Measurements from ENCODE around the gene PHACTR4. TPM values are rescaled to one million over a fixed set of nuclear protein-coding genes. Genes with fewer than 3 reads are reported as not detected.
A peak's percentile ranks its signal among the peaks of the same experiment; 100 is the strongest.

Gene PHACTR4
- total RNA-seq, 1 donor from 2014 or later, result 50.3 TPM

DNA sequence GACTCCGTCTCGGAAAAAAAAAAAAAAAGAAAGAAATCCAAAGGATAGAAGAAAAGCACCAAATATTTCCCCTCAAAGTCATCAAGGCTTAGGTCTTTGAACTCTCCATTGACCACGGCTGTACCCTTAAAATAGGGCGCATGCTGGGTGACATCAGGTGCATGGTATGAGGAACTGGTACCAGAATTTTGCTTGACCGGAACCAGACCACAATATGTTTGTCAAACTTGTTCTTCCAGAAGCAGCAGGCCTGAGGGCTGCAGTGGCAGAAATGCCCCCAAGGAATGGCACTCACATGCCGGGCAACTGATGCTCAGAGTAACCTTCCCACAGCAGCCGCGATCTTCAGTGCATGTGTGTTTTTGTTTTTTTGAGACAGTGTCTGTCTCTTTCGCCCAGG lies 157.3 kb downstream of the PHACTR4 start:
- H3K4me3 Mint-ChIP-seq, result no peak overlapping the region
- H3K4me1 Mint-ChIP-seq (ENCODE audit: unreplicated experiment), result peaks cover 11% of the 10 kb centered on the region
- no peaks in the 10 kb centered on the region for H3K9me3 Mint-ChIP-seq
- no peak for DNase-seq (ENCODE audit: extremely low spot score, unreplicated experiment)
- H3K36me3 Mint-ChIP-seq, result peaks cover 22% of the 10 kb centered on the region
- H3K27me3 Mint-ChIP-seq, result no peaks in the 10 kb centered on the region
- TF ChIP-seq, protein P1, sequence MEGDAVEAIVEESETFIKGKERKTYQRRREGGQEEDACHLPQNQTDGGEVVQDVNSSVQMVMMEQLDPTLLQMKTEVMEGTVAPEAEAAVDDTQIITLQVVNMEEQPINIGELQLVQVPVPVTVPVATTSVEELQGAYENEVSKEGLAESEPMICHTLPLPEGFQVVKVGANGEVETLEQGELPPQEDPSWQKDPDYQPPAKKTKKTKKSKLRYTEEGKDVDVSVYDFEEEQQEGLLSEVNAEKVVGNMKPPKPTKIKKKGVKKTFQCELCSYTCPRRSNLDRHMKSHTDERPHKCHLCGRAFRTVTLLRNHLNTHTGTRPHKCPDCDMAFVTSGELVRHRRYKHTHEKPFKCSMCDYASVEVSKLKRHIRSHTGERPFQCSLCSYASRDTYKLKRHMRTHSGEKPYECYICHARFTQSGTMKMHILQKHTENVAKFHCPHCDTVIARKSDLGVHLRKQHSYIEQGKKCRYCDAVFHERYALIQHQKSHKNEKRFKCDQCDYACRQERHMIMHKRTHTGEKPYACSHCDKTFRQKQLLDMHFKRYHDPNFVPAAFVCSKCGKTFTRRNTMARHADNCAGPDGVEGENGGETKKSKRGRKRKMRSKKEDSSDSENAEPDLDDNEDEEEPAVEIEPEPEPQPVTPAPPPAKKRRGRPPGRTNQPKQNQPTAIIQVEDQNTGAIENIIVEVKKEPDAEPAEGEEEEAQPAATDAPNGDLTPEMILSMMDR (conservative IDR thresholded peaks at IDR 0.05), result no peak
- H3K27ac Mint-ChIP-seq, result peak overlapping the region; percentile 50

DNA sequence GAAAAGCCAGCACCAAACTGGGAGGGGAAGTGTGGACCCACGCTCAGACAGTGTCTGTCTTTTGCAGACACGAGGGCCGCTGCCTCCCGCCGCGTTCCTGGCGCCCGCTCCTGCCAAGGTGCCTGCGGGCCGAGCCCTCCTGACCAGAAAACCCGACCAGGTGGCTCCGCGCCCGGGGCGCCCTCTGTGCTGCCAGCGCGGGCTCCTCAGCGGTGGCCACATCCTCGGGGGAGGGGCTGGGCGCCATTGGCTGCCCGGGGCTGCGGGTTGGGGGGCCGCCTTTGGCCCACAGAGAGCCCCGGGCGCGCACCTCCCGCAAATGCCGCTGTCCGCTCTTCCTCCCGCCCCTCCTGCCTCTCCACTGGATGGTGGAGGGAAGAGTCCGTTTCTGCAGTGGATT lies 160.9 kb downstream of the PHACTR4 start:
- H3K4me1 Mint-ChIP-seq (ENCODE audit: unreplicated experiment), result peaks cover 2% of the 10 kb centered on the region

DNA sequence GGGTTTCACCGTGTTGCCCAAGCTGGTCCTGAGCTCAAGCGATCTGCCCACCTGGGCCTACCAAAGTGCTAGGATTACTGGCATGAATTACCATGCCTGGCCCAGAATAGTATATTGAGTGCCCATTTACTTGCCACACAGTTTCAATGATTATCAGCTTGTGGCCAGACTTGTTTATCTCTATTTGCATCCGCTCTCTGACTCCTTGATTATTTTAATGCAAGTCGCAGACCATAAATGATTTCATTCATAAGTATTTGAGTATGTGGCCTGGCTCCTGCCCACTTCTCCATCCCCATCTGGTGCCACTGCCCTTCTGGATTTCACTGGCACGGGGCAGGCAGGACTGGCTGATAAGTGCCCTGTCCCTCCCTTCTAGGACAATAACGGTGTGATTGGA lies 165.1 kb downstream of the PHACTR4 start:
- no peak for DNase-seq (ENCODE audit: extremely low spot score, unreplicated experiment)
- Mint-ChIP-seq H3K27me3 (no peaks in the 10 kb centered on the region), H3K27ac (no peak overlapping the region), H3K4me3 (no peak overlapping the region), H3K9me3 (no peaks in the 10 kb centered on the region), H3K4me1 (ENCODE audit: unreplicated experiment) (no peaks in the 10 kb centered on the region), H3K36me3 (peaks cover 21% of the 10 kb centered on the region)
- TF ChIP-seq, protein P1 (conservative IDR thresholded peaks at IDR 0.05), result no peak

More for the DNA sequence above, 160.9 kb downstream of the PHACTR4 start:
- H3K4me3 Mint-ChIP-seq, result no peak overlapping the region
- no peaks in the 10 kb centered on the region for H3K27me3 Mint-ChIP-seq
- H3K9me3 Mint-ChIP-seq, result no peaks in the 10 kb centered on the region
- no peak overlapping the region for H3K27ac Mint-ChIP-seq
- peaks cover 18% of the 10 kb centered on the region for H3K36me3 Mint-ChIP-seq
- no peak for DNase-seq (ENCODE audit: extremely low spot score, unreplicated experiment)
- TF ChIP-seq, protein P1 (conservative IDR thresholded peaks at IDR 0.05), result no peak

DNA sequence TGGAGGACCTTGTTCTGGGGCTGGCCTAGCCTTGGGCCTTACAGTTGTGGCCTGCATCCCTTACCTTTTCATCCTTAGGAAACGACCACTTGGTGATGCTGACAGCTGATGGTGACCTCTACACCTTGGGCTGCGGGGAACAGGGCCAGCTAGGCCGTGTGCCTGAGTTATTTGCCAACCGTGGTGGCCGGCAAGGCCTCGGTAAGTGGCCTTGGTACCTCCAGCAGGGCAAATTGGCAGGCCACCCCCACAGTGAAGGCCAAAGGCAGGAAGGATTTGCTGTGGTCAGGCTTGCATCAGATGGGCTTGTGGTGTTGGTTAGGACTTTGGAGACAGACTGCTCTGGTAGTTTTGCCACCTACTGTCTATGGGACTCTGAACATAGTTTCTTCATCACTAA lies 165.6 kb downstream of the PHACTR4 start:
- no peaks in the 10 kb centered on the region for H3K27me3 Mint-ChIP-seq
- H3K27ac Mint-ChIP-seq, result no peak overlapping the region
- no peaks in the 10 kb centered on the region for H3K4me1 Mint-ChIP-seq (ENCODE audit: unreplicated experiment)
- no peak overlapping the region for H3K4me3 Mint-ChIP-seq
- TF ChIP-seq, protein P1 (conservative IDR thresholded peaks at IDR 0.05), result no peak
- no peaks in the 10 kb centered on the region for H3K9me3 Mint-ChIP-seq
- H3K36me3 Mint-ChIP-seq, result peaks cover 21% of the 10 kb centered on the region
- DNase-seq (ENCODE audit: extremely low spot score, unreplicated experiment), result no peak

- H3K9me3 Mint-ChIP-seq, result no peaks in the 10 kb centered on the region
- H3K27me3 Mint-ChIP-seq, result no peaks in the 10 kb centered on the region
These were observed 168.1 kb downstream of the PHACTR4 start for GRCh38 chr1:28537457-28538199.

More at GRCh38 chr1:28537457-28538199, 168.1 kb downstream of the PHACTR4 start:
- TF ChIP-seq, protein P1 (conservative IDR thresholded peaks at IDR 0.05), result no peak
- H3K27ac Mint-ChIP-seq, result no peak overlapping the region
- H3K36me3 Mint-ChIP-seq, result peaks cover 8% of the 10 kb centered on the region
- H3K4me3 Mint-ChIP-seq, result no peak overlapping the region
- no peak for DNase-seq (ENCODE audit: extremely low spot score, unreplicated experiment)
- no peaks in the 10 kb centered on the region for H3K4me1 Mint-ChIP-seq (ENCODE audit: unreplicated experiment)

All from type B pancreatic cell (in vitro differentiated cells).